GM23248 (cell line): ENCODE results near the gene RCBTB1. TPM values are rescaled to one million over a fixed set of nuclear protein-coding genes. Genes with fewer than 3 reads are reported as not detected.
"Not testable (repeated sequence)": the region's sequence is repeated elsewhere in the genome, so short reads cannot be mapped to it uniquely, and the experiment has no call there.

Experiments used
- DNase-seq: peaks from one replicate; pipeline ENCODE4 v3.0.0-alpha.2; 2015
- H2AFZ ChIP-seq: fragments of 200-600 bp; sonication (generic); 2 replicates; pipeline ENCODE4 v1.6.1; 2016; ENCODE audit warnings: antibody characterized with exemption
- H3F3A ChIP-seq: fragments of 200-600 bp; sonication (generic); 2 replicates; pipeline ENCODE4 v1.6.1; 2016; ENCODE audit warnings: mild to moderate bottlenecking, antibody characterized with exemption, mixed run types; ENCODE audit not compliant: insufficient read depth
- H3K27ac ChIP-seq: fragments of 200-600 bp; sonication (generic); 2 replicates; pipeline ENCODE4 v1.5.1; 2016; ENCODE audit warnings: mild to moderate bottlenecking
- H3K27me3 ChIP-seq: fragments of 200-600 bp; sonication (generic); replicated peaks from 2 replicates; pipeline ENCODE4 v1.6.1; 2016; ENCODE audit warnings: mild to moderate bottlenecking; ENCODE audit not compliant: insufficient read depth
- H3K36me3 ChIP-seq: fragments of 200-600 bp; sonication (generic); 2 replicates; pipeline ENCODE4 v1.6.1; 2016; ENCODE audit warnings: low read depth, mild to moderate bottlenecking
- H3K4me1 ChIP-seq: fragments of 200-600 bp; sonication (generic); 2 replicates; pipeline ENCODE4 v1.6.1; 2016; ENCODE audit warnings: mild to moderate bottlenecking; ENCODE audit not compliant: insufficient read depth
- H3K4me2 ChIP-seq: fragments of 200-600 bp; sonication (generic); one replicate; pipeline ENCODE4 v1.6.1; 2016; ENCODE audit warnings: mild to moderate bottlenecking; ENCODE audit not compliant: unreplicated experiment
- H3K4me3 ChIP-seq: fragments of 200-600 bp; sonication (generic); 2 replicates; pipeline ENCODE4 v1.5.1; 2016; ENCODE audit warnings: mild to moderate bottlenecking
- H3K79me2 ChIP-seq: fragments of 200-600 bp; sonication (generic); 2 replicates; pipeline ENCODE4 v1.6.1; 2016; ENCODE audit warnings: mild to moderate bottlenecking; ENCODE audit not compliant: insufficient read depth
- H3K9ac ChIP-seq: fragments of 200-600 bp; sonication (generic); 2 replicates; pipeline ENCODE4 v1.6.1; 2016; ENCODE audit warnings: mild to moderate bottlenecking
- H3K9me2 ChIP-seq: fragments of 200-600 bp; sonication (generic); 2 replicates; pipeline ENCODE4 v1.6.1; 2016; ENCODE audit warnings: mixed run types, mild to moderate bottlenecking, moderate library complexity; ENCODE audit not compliant: insufficient read depth
- H3K9me3 ChIP-seq: fragments of 200-600 bp; sonication (generic); one replicate; pipeline ENCODE4 v1.6.1; 2017; ENCODE audit warnings: low read depth
- H4K20me1 ChIP-seq: fragments of 200-600 bp; sonication (generic); 2 replicates; pipeline ENCODE4 v1.6.0; 2016; ENCODE audit not compliant: insufficient read depth
- EZH2 ChIP-seq: fragments of 200-600 bp; sonication (generic); IDR thresholded peaks from 2 replicates; pipeline ENCODE4 v1.6.1; 2018; ENCODE audit warnings: antibody characterized with exemption, mild to moderate bottlenecking; ENCODE audit not compliant: insufficient read depth, poor library complexity, severe bottlenecking
- EZH2phosphoT487 ChIP-seq: fragments of 200-600 bp; sonication (generic); IDR thresholded peaks from 2 replicates; pipeline ENCODE4 v1.6.1; 2018; ENCODE audit warnings: antibody characterized with exemption, moderate library complexity, mild to moderate bottlenecking, low read depth; ENCODE audit not compliant: insufficient read depth
- WGBS, 2 experiments: methylation state at CpG; one replicate each; pipeline ENCODE4 v1.1.6; 2015 to 2017; ENCODE audit warnings: low lambda C conversion rate in 2 of 2, low coverage in 1 of 2; ENCODE audit errors: missing lambda C conversion rate in 2 of 2; 5-methylcytosine and 5-hydroxymethylcytosine counted together
- in situ Hi-C: fragments of 300-500 bp; cut with MboI; formaldehyde crosslinking; loops from 2 replicates; pipeline ENCODE4 v1.15.0; 2020
- polyA plus RNA-seq: library from polyadenylated mRNA; unstranded; fragments of >200 nt; fragmentation: Nextera tagmentation; extraction: Ambion mirVana; gene quantifications from 2 replicates; pipeline ENCODE4 v1.2.1, GENCODE V29; 2016
- total RNA-seq: library from RNA; depleted of rRNA; stranded (reverse); fragments of >200 nt; shearing (Covaris generic); gene quantifications from 2 replicates; pipeline ENCODE4 v1.2.3, GENCODE V29; 2014

The RCBTB1 gene
- total and polyA plus RNA-seq, 2 experiments from 2014 or later, result 9.5 to 9.9 TPM

GRCh38 chr13:49566461-49566860 lies 18.9 kb downstream of the RCBTB1 start:
- H3F3A ChIP-seq, result peaks cover 5% of the 10 kb centered on the region; the same call in 1 of the 2 replicates
- H3K9ac ChIP-seq, result no peak overlapping the region
- in situ Hi-C loops, result no loop called here
- H3K27me3 ChIP-seq, result no peaks in the 10 kb centered on the region
- no peaks in the 10 kb centered on the region for H3K79me2 ChIP-seq
- 0 out of 2 replicates have a peak, but pooled peaks cover 5% of the 10 kb centered on the region for H3K36me3 ChIP-seq
- no peaks in the 10 kb centered on the region for H3K9me3 ChIP-seq
- no peak overlapping the region for H3K27ac ChIP-seq
- no peaks in the 10 kb centered on the region for H3K9me2 ChIP-seq
- no peak overlapping the region for H2AFZ ChIP-seq
- peaks cover 7% of the 10 kb centered on the region; the same call in 1 of the 2 replicates for H3K4me1 ChIP-seq
- DNase-seq, result no peak
- H4K20me1 ChIP-seq, result 0 out of 2 replicates have a peak, but pooled peaks cover 3% of the 10 kb centered on the region
- H3K4me3 ChIP-seq, result no peak overlapping the region
- TF ChIP-seq EZH2phosphoT487 (no peak), EZH2 (no peak)
- H3K4me2 ChIP-seq, result no peak overlapping the region
- WGBS, 2 experiments, result 97 to 99% methylated on average over 4 of the region's 4 CpGs

GRCh38 chr13:49565461-49565860 lies 19.9 kb downstream of the RCBTB1 start:
- H3K9me2 ChIP-seq, H3K9ac ChIP-seq, H3K9me3 ChIP-seq, H3K79me2 ChIP-seq, H3F3A ChIP-seq, H3K27ac ChIP-seq, H3K4me1 ChIP-seq, in situ Hi-C loops, H3K4me3 ChIP-seq, H4K20me1 ChIP-seq, H3K27me3 ChIP-seq, DNase-seq, H2AFZ ChIP-seq, H3K4me2 ChIP-seq, H3K36me3 ChIP-seq: not testable (repeated sequence)
- 91 to 96% methylated on average over 9 to 25 of the region's 25 CpGs for WGBS, 2 experiments

- H3K4me1 ChIP-seq, result no peaks in the 10 kb centered on the region
- H3K79me2 ChIP-seq, result no peaks in the 10 kb centered on the region
- H3K9me3 ChIP-seq, result peaks cover 4% of the 10 kb centered on the region
- in situ Hi-C loops, result no loop called here
- no peak overlapping the region for H3K4me2 ChIP-seq
- TF ChIP-seq EZH2phosphoT487 (no peak), EZH2 (no peak)
- no peaks in the 10 kb centered on the region for H3K9me2 ChIP-seq
- DNase-seq, result peak; percentile 64
- H3F3A ChIP-seq, result peaks cover 5% of the 10 kb centered on the region; the same call in 1 of the 2 replicates
- no peak overlapping the region for H3K9ac ChIP-seq
- H3K36me3 ChIP-seq, result peaks cover 13% of the 10 kb centered on the region
- no peaks in the 10 kb centered on the region for H4K20me1 ChIP-seq
- H2AFZ ChIP-seq, result no peak overlapping the region
- no peak overlapping the region for H3K27ac ChIP-seq
- WGBS, 2 experiments, result 52 to 56% methylated on average over 5 of the region's 5 CpGs
- H3K27me3 ChIP-seq, result no peaks in the 10 kb centered on the region
- H3K4me3 ChIP-seq, result no peak overlapping the region
Observed at GRCh38 chr13:49563516-49563915, 21.8 kb downstream of the RCBTB1 start.

- peaks cover 5% of the 10 kb centered on the region; the same call in 1 of the 2 replicates for H3F3A ChIP-seq
- TF ChIP-seq EZH2 (no peak), EZH2phosphoT487 (no peak)
- H3K9me2 ChIP-seq, result no peaks in the 10 kb centered on the region
- H3K9ac ChIP-seq, result no peak overlapping the region
- no peak overlapping the region for H2AFZ ChIP-seq
- H3K9me3 ChIP-seq, result peaks cover 4% of the 10 kb centered on the region
- DNase-seq, result no peak
- WGBS, 2 experiments, result 98 to 100% methylated on average over 3 of the region's 3 CpGs
- no peaks in the 10 kb centered on the region for H3K27me3 ChIP-seq
- H3K4me1 ChIP-seq, result no peaks in the 10 kb centered on the region
- no peak overlapping the region for H3K27ac ChIP-seq
- in situ Hi-C loops, result no loop called here
- no peak overlapping the region for H3K4me2 ChIP-seq
- no peaks in the 10 kb centered on the region for H3K79me2 ChIP-seq
- H3K36me3 ChIP-seq, result peaks cover 8% of the 10 kb centered on the region
- no peak overlapping the region for H3K4me3 ChIP-seq
- H4K20me1 ChIP-seq, result no peaks in the 10 kb centered on the region
Observed at GRCh38 chr13:49561062-49561410, 24.3 kb downstream of the RCBTB1 start.
